ENCODE data around the gene OR10G3.

OR10G3 gene

GRCh38 chr14:21534576-21534975 lies 45.3 kb downstream of the OR10G3 start:
- H3K4me3 ChIP-seq (ENCODE audit: low read length), result peak overlapping the region; percentile 93
- H3K4me1 ChIP-seq (ENCODE audit: control insufficient read depth, low read depth, low read length), result peaks cover 50% of the 10 kb centered on the region
- peak overlapping the region; percentile 98 for H3K9ac ChIP-seq (ENCODE audit: low read length)
- H3K27me3 ChIP-seq (ENCODE audit: control insufficient read depth, insufficient read depth, low read length), result no peaks in the 10 kb centered on the region
- no peaks in the 10 kb centered on the region for H3K36me3 ChIP-seq (ENCODE audit: control insufficient read depth, low read depth, low read length)
- H3K27ac ChIP-seq (ENCODE audit: low read length), result peak overlapping the region; percentile 77
- H3K9me3 ChIP-seq (ENCODE audit: control insufficient read depth, low read depth, low read length), result no peaks in the 10 kb centered on the region

- Histone ChIP-seq H3K27me3 (ENCODE audit: control insufficient read depth, insufficient read depth, low read length) (no peaks in the 10 kb centered on the region), H3K36me3 (ENCODE audit: control insufficient read depth, low read depth, low read length) (peaks cover under 1% of the 10 kb centered on the region), H3K9me3 (ENCODE audit: control insufficient read depth, low read depth, low read length) (no peaks in the 10 kb centered on the region), H3K27ac (ENCODE audit: low read length) (peak overlapping the region; percentile 77), H3K9ac (ENCODE audit: low read length) (peak overlapping the region; percentile 98), H3K4me1 (ENCODE audit: control insufficient read depth, low read depth, low read length) (peaks cover 50% of the 10 kb centered on the region), H3K4me3 (ENCODE audit: low read length) (peak overlapping the region; percentile 93)
These were observed 46.6 kb downstream of the OR10G3 start for GRCh38 chr14:21533294-21533693.

- Histone ChIP-seq H3K36me3 (ENCODE audit: control insufficient read depth, low read depth, low read length) (peaks cover 9% of the 10 kb centered on the region), H3K27ac (ENCODE audit: low read length) (peak overlapping the region; percentile 67), H3K4me3 (ENCODE audit: low read length) (no peak overlapping the region), H3K4me1 (ENCODE audit: control insufficient read depth, low read depth, low read length) (peaks cover 59% of the 10 kb centered on the region), H3K27me3 (ENCODE audit: control insufficient read depth, insufficient read depth, low read length) (no peaks in the 10 kb centered on the region), H3K9me3 (ENCODE audit: control insufficient read depth, low read depth, low read length) (no peaks in the 10 kb centered on the region), H3K9ac (ENCODE audit: low read length) (peak overlapping the region; percentile 72)
These were observed 50.4 kb downstream of the OR10G3 start for GRCh38 chr14:21529515-21529914.

- H3K4me1 ChIP-seq (ENCODE audit: control insufficient read depth, low read depth, low read length), result peaks cover 61% of the 10 kb centered on the region
- no peaks in the 10 kb centered on the region for H3K9me3 ChIP-seq (ENCODE audit: control insufficient read depth, low read depth, low read length)
- no peaks in the 10 kb centered on the region for H3K27me3 ChIP-seq (ENCODE audit: control insufficient read depth, insufficient read depth, low read length)
- peak overlapping the region; percentile 67 for H3K27ac ChIP-seq (ENCODE audit: low read length)
- H3K36me3 ChIP-seq (ENCODE audit: control insufficient read depth, low read depth, low read length), result peaks cover 17% of the 10 kb centered on the region
- peak overlapping the region; percentile 72 for H3K9ac ChIP-seq (ENCODE audit: low read length)
- peak overlapping the region; percentile 10 for H3K4me3 ChIP-seq (ENCODE audit: low read length)
These were observed 51.2 kb downstream of the OR10G3 start for GRCh38 chr14:21528381-21529348.

- peaks cover 66% of the 10 kb centered on the region for H3K4me1 ChIP-seq (ENCODE audit: control insufficient read depth, low read depth, low read length)
- peak overlapping the region; percentile 95 for H3K27ac ChIP-seq (ENCODE audit: low read length)
- H3K9ac ChIP-seq (ENCODE audit: low read length), result peak overlapping the region; percentile 72
- no peaks in the 10 kb centered on the region for H3K9me3 ChIP-seq (ENCODE audit: control insufficient read depth, low read depth, low read length)
- peaks cover 31% of the 10 kb centered on the region for H3K36me3 ChIP-seq (ENCODE audit: control insufficient read depth, low read depth, low read length)
- H3K4me3 ChIP-seq (ENCODE audit: low read length), result peak overlapping the region; percentile 77
- no peaks in the 10 kb centered on the region for H3K27me3 ChIP-seq (ENCODE audit: control insufficient read depth, insufficient read depth, low read length)
These were observed 52.6 kb downstream of the OR10G3 start for GRCh38 chr14:21527318-21527679.

GRCh38 chr14:21526672-21527317 lies 53.1 kb downstream of the OR10G3 start:
- peaks cover 36% of the 10 kb centered on the region for H3K36me3 ChIP-seq (ENCODE audit: control insufficient read depth, low read depth, low read length)
- peaks cover 69% of the 10 kb centered on the region for H3K4me1 ChIP-seq (ENCODE audit: control insufficient read depth, low read depth, low read length)
- H3K9ac ChIP-seq (ENCODE audit: low read length), result peak overlapping the region; percentile 72
- H3K27ac ChIP-seq (ENCODE audit: low read length), result peak overlapping the region; percentile 95
- H3K27me3 ChIP-seq (ENCODE audit: control insufficient read depth, insufficient read depth, low read length), result no peaks in the 10 kb centered on the region
- H3K4me3 ChIP-seq (ENCODE audit: low read length), result peak overlapping the region; percentile 77
- H3K9me3 ChIP-seq (ENCODE audit: control insufficient read depth, low read depth, low read length), result no peaks in the 10 kb centered on the region

GRCh38 chr14:21525962-21526671 lies 53.8 kb downstream of the OR10G3 start, which contains the start of gene SALL2:
TSS of gene SALL2 (minus strand) at chr14:21526346. CDS start at chr14:21526127, 219 bp downstream.
- no peaks in the 10 kb centered on the region for H3K9me3 ChIP-seq (ENCODE audit: control insufficient read depth, low read depth, low read length)
- peaks cover 68% of the 10 kb centered on the region for H3K4me1 ChIP-seq (ENCODE audit: control insufficient read depth, low read depth, low read length)
- no peaks in the 10 kb centered on the region for H3K27me3 ChIP-seq (ENCODE audit: control insufficient read depth, insufficient read depth, low read length)
- H3K4me3 ChIP-seq (ENCODE audit: low read length), result peak within 1 kb of the TSS; percentile 77
- H3K36me3 ChIP-seq (ENCODE audit: control insufficient read depth, low read depth, low read length), result peaks cover 43% of the 10 kb centered on the region
- peak within 1 kb of the TSS; percentile 95 for H3K27ac ChIP-seq (ENCODE audit: low read length)
- H3K9ac ChIP-seq (ENCODE audit: low read length), result peak within 1 kb of the TSS; percentile 74

GRCh38 chr14:21525571-21525961 lies 54.3 kb downstream of the OR10G3 start:
- peaks cover 63% of the 10 kb centered on the region for H3K4me1 ChIP-seq (ENCODE audit: control insufficient read depth, low read depth, low read length)
- H3K4me3 ChIP-seq (ENCODE audit: low read length), result peak overlapping the region; percentile 77
- H3K9me3 ChIP-seq (ENCODE audit: control insufficient read depth, low read depth, low read length), result no peaks in the 10 kb centered on the region
- H3K36me3 ChIP-seq (ENCODE audit: control insufficient read depth, low read depth, low read length), result peaks cover 47% of the 10 kb centered on the region
- H3K27ac ChIP-seq (ENCODE audit: low read length), result peak overlapping the region; percentile 78
- no peaks in the 10 kb centered on the region for H3K27me3 ChIP-seq (ENCODE audit: control insufficient read depth, insufficient read depth, low read length)
- H3K9ac ChIP-seq (ENCODE audit: low read length), result peak overlapping the region; percentile 74

GRCh38 chr14:21524575-21525490 lies 55.0 kb downstream of the OR10G3 start:
- Histone ChIP-seq H3K9me3 (ENCODE audit: control insufficient read depth, low read depth, low read length) (no peaks in the 10 kb centered on the region), H3K27me3 (ENCODE audit: control insufficient read depth, insufficient read depth, low read length) (no peaks in the 10 kb centered on the region), H3K9ac (ENCODE audit: low read length) (peak overlapping the region; percentile 74), H3K4me1 (ENCODE audit: control insufficient read depth, low read depth, low read length) (peaks cover 60% of the 10 kb centered on the region), H3K27ac (ENCODE audit: low read length) (peak overlapping the region; percentile 78), H3K4me3 (ENCODE audit: low read length) (peak overlapping the region; percentile 77), H3K36me3 (ENCODE audit: control insufficient read depth, low read depth, low read length) (peaks cover 50% of the 10 kb centered on the region)

GRCh38 chr14:21523203-21523602 lies 56.7 kb downstream of the OR10G3 start:
- H3K27ac ChIP-seq (ENCODE audit: low read length), result no peak overlapping the region
- peak overlapping the region; percentile 20 for H3K4me3 ChIP-seq (ENCODE audit: low read length)
- H3K4me1 ChIP-seq (ENCODE audit: control insufficient read depth, low read depth, low read length), result peaks cover 44% of the 10 kb centered on the region
- H3K36me3 ChIP-seq (ENCODE audit: control insufficient read depth, low read depth, low read length), result peaks cover 49% of the 10 kb centered on the region
- H3K9me3 ChIP-seq (ENCODE audit: control insufficient read depth, low read depth, low read length), result no peaks in the 10 kb centered on the region
- no peaks in the 10 kb centered on the region for H3K27me3 ChIP-seq (ENCODE audit: control insufficient read depth, insufficient read depth, low read length)
- H3K9ac ChIP-seq (ENCODE audit: low read length), result no peak overlapping the region
